Measurements from ENCODE around the gene RARG.
"Not testable (repeated sequence)": the region's sequence is repeated elsewhere in the genome, so short reads cannot be mapped to it uniquely, and the experiment has no call there.

DNA sequence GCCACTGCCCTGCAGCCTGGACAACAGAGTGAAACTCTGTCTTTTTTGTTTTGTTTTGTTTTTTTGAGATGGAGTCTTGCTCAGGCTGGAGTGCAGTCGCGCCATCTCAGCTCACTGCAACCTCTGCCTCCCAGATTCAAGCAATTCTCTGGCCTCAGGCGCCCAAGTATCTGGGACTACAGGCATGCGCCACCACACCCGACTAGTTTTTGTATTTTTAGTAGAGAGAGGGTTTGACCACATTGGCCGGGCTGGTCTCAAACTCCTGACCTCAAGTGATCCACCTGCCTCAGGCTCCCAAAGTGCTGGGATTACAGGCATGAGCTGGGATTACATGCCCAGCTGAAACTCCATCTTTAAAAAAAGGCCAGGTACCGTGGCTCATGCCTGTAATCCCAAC is 29.7 kb downstream of the RARG start:
- TF ChIP-seq, protein P1, sequence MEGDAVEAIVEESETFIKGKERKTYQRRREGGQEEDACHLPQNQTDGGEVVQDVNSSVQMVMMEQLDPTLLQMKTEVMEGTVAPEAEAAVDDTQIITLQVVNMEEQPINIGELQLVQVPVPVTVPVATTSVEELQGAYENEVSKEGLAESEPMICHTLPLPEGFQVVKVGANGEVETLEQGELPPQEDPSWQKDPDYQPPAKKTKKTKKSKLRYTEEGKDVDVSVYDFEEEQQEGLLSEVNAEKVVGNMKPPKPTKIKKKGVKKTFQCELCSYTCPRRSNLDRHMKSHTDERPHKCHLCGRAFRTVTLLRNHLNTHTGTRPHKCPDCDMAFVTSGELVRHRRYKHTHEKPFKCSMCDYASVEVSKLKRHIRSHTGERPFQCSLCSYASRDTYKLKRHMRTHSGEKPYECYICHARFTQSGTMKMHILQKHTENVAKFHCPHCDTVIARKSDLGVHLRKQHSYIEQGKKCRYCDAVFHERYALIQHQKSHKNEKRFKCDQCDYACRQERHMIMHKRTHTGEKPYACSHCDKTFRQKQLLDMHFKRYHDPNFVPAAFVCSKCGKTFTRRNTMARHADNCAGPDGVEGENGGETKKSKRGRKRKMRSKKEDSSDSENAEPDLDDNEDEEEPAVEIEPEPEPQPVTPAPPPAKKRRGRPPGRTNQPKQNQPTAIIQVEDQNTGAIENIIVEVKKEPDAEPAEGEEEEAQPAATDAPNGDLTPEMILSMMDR (IDR thresholded peaks at IDR 0.05), result not testable (repeated sequence)
- TF ChIP-seq POLR2A (IDR thresholded peaks at IDR 0.05), result not testable (repeated sequence)
